GM12873 (cell line): ENCODE data around the gene NR5A1.

Experiments
- TF ChIP-seq, protein P1 (sequence below): IDR thresholded peaks from 2 replicates; pipeline ENCODE4 v1.5.1; 2012; ENCODE audit warnings: low read depth, mild to moderate bottlenecking, moderate library complexity, low read length, control low read depth; ENCODE audit not compliant: insufficient read depth; ENCODE audit errors: missing control alignments

Gene NR5A1

GRCh38 chr9:124514874-124515273 is 7.7 kb upstream of the NR5A1 start:
- TF ChIP-seq, protein P1, sequence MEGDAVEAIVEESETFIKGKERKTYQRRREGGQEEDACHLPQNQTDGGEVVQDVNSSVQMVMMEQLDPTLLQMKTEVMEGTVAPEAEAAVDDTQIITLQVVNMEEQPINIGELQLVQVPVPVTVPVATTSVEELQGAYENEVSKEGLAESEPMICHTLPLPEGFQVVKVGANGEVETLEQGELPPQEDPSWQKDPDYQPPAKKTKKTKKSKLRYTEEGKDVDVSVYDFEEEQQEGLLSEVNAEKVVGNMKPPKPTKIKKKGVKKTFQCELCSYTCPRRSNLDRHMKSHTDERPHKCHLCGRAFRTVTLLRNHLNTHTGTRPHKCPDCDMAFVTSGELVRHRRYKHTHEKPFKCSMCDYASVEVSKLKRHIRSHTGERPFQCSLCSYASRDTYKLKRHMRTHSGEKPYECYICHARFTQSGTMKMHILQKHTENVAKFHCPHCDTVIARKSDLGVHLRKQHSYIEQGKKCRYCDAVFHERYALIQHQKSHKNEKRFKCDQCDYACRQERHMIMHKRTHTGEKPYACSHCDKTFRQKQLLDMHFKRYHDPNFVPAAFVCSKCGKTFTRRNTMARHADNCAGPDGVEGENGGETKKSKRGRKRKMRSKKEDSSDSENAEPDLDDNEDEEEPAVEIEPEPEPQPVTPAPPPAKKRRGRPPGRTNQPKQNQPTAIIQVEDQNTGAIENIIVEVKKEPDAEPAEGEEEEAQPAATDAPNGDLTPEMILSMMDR, result no peak

DNA sequence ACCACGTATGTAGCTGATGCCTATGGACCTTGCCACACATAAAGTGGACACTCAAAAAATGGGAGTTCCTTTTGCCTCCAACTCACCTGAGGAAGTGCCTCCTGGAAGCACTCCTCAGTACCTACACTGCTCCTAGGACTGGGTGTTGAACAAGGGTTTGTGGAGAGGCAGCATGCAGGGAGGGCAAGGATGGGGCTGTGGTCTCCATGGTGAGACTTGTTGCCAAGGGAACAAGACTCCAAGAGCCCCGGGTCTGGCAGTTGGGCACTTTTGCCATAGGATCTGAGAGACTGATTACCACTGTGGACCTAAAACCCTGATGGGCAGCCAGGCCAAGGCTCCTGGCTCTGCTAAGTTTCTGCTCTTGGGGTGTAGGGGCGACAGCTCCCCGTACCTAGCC is 6.9 kb upstream of the NR5A1 start:
- TF ChIP-seq, protein P1, result no peak

DNA sequence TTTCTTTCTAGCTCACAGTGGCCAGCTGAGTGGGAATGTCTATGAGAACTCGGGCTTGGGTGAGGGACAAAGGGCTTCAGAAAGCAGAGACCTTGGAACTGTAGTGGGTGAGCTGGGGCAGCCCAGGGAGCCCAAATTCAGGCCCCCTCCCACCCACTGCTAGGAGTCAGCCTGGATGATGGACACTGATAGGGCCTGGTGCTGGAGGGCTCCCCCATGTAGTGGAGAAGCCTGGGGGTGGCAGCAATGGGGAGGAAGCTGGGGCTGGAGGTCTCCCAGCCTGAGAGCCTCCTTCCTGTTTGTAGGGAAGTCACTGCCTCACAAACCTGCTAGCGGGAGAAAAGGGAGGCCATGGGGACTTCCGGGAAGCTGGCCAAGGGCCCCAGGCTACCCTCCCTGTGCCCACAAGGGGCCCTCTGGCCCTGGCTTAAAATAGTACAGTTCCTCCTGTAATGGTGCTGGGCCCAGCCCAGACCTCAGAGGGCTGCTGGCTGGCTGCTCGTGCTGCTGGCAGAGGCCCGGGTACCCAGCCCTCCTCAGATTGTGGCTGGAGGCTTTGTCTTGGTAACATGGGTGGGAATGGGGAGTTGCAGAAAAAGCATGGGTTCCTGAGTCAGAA is 6.3 kb upstream of the NR5A1 start:
- TF ChIP-seq, protein P1, result no peak

DNA sequence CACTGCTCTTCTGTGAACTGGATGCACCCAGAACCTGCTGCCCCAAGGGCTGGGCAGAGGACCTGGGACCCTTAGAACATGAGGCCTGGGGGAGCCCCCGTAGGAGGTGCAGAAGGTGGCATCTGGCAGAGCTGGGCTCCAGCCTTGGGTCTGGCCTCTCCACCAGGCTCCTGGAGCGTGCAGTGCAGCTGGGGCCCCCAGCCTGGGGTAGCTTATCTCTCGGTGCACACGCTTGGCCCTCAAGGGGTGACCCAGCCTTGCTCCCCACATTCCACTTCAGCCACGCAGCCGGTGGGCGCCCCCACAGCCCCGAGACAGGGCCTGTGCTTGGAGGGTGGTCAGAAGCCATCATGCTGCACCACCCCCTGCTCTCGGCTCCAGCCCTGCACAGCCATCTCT is 5.6 kb upstream of the NR5A1 start:
- TF ChIP-seq, protein P1, result no peak

GRCh38 chr9:124511891-124512805 is 4.9 kb upstream of the NR5A1 start:
- TF ChIP-seq, protein P1, result no peak

DNA sequence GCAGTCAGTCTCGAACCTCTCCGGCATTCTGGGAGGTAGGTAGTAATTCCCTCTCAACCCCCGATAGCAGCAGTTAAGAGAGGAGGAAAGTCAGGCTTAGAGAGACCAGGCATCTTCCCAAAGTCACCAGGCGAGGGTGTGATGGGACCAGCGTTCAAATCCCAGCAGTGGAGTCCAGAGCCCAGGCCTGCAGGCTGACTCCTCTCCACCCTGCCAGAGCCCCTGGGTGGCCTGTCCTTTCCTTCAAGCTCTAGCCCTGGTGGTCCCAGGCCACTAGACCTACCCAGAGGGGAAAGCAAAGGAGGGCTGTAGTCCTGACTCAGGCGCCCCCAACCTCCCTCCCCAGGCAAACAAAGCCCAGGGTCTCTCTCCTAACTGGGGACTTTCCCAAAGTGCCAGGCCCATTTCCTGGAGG is 4.2 kb upstream of the NR5A1 start:
- TF ChIP-seq, protein P1, result no peak

DNA sequence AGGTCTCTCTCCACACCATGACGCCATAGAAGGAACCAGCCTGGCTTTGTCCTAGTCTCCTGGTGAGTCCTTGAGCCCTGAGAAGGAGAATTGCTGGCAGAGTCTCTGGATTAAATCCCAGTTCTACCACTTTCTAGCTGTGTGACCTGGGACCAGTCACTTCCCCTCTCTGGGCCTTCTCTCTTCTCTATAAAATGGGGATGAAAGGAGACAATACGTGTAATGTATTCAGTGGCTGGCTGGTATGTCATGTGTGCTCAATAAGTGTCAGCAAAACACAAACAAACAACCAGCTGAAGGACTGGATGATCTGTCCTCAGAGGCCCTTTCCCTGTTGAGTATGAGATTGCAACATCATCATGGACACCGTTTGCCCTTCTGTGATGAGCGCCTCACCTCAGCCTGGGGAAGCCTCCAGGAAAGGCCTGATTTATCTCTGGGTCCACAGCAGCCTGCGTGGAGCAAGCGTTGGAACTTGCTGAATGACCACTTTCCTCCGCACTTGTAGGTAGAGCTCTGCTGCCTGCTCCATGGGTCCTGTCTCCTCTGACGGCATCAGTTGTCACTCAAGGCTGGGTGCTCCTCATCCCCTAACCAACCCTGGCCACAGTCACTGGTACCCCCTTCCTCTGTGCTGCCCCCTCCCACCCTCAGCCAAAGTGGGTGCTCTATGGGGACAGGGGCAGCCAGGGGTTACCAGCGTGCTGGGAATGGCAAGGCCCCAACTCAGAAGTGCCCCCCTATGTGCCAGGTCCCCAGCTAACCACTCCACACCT is 3.6 kb upstream of the NR5A1 start:
- TF ChIP-seq, protein P1, result no peak
